Stimulated activated CD4-positive, alpha-beta T cell treated with anti-CD3 and anti-CD28 coated beads, Interleukin-15, amount 100 ng/mL, for 48 hours (primary cell): ENCODE measurements around the gene PCGF6.

Experiments used
- DNase-seq, 2 donors: peaks; one replicate each; pipeline ENCODE4 v3.0.0-alpha.2; 2020; ENCODE audit warnings: low read depth in 2 of 2

PCGF6 gene

GRCh38 chr10:103256613-103257012 is 94.3 kb downstream of the PCGF6 start:
- DNase-seq, result no peak

DNA sequence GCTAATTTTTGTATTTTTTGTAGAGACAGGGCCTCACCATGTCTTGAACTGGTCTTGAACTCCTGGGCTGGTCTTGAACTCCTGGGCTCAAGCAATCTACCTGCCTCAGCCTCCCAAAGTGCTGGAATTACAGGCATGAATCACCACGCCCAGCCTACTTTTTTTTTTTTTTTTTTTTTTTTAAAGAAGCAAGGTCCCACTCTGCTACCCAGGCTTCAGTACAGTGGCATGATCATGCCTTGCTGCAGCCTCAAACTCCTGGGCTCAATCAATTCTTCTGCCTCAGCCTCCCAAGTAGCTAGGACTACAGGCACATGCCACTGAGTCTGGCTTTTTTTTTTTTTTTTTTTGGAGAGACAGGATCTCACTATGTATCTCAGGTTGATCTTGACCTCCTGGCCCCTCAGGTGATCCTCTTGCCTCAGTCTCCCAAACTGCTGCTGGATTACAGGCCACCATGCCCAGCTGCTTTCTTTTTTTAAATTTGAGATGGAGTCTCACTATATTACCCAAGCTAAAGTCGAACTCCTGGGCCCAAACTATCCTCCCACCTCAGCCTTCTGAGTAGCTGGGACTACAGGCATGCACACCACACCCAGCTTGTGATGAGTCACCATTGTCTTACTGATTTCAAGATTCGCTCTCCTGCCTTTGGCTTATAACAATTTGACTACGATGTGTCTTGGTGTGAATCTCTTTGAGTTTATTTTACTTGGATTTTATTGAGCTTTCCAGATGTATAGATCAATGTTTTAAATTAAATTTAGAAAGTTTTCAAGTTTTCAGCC is 96.2 kb downstream of the PCGF6 start:
- no peak for DNase-seq

GRCh38 chr10:103254113-103254512 is 96.8 kb downstream of the PCGF6 start:
- DNase-seq, result no peak
